ENCODE measurements around the gene JADE3.

JADE3 gene

GRCh38 chrX:47026198-47026597 lies 114.0 kb downstream of the JADE3 start:
- no peak for DNase-seq (ENCODE audit: low read depth in 2 of 2)

GRCh38 chrX:47030339-47030738 lies 118.1 kb downstream of the JADE3 start:
- DNase-seq (ENCODE audit: low read depth in 2 of 2) = no peak

GRCh38 chrX:47047989-47048388 lies 135.8 kb downstream of the JADE3 start:
- DNase-seq (ENCODE audit: low read depth in 2 of 2) = no peak

- DNase-seq (ENCODE audit: low read depth in 2 of 2) = no peak
Measured at GRCh38 chrX:47059142-47059874, 147.1 kb downstream of the JADE3 start.

GRCh38 chrX:47060708-47061107 lies 148.5 kb downstream of the JADE3 start:
- DNase-seq (ENCODE audit: low read depth in 2 of 2) = no peak

- DNase-seq (ENCODE audit: low read depth in 2 of 2) = no peak
Measured at GRCh38 chrX:47061238-47061919, 149.2 kb downstream of the JADE3 start.

- no peak for DNase-seq (ENCODE audit: low read depth in 2 of 2)
Measured at GRCh38 chrX:47063179-47063578, 151.0 kb downstream of the JADE3 start.

GRCh38 chrX:47068214-47068613 lies 156.0 kb downstream of the JADE3 start:
- no peak for DNase-seq (ENCODE audit: low read depth in 2 of 2)

GRCh38 chrX:47068720-47069119 lies 156.5 kb downstream of the JADE3 start:
- no peak for DNase-seq (ENCODE audit: low read depth in 2 of 2)

GRCh38 chrX:47078129-47079043 lies 166.2 kb downstream of the JADE3 start, which contains the start of gene RGN:
Gene RGN (plus strand): TSS chrX:47078443. CDS start chrX:47081145, 2,702 bp downstream.
- DNase-seq (ENCODE audit: low read depth in 2 of 2) = no peak

- DNase-seq (ENCODE audit: low read depth in 2 of 2) = no peak
Measured at GRCh38 chrX:47080215-47080914, 168.1 kb downstream of the JADE3 start.

GRCh38 chrX:47080915-47081236 lies 168.7 kb downstream of the JADE3 start:
- no peak for DNase-seq (ENCODE audit: low read depth in 2 of 2)

- no peak for DNase-seq (ENCODE audit: low read depth in 2 of 2)
Measured at GRCh38 chrX:47091149-47091775, 179.0 kb downstream of the JADE3 start.

- no peak for DNase-seq (ENCODE audit: low read depth in 2 of 2)
Measured at GRCh38 chrX:47093248-47093647, 181.0 kb downstream of the JADE3 start.

- DNase-seq (ENCODE audit: low read depth in 2 of 2) = no peak
Measured at GRCh38 chrX:47093860-47094259, 181.6 kb downstream of the JADE3 start.

- DNase-seq (ENCODE audit: low read depth in 2 of 2) = no peak
Measured at GRCh38 chrX:47097018-47097417, 184.8 kb downstream of the JADE3 start.

- DNase-seq (ENCODE audit: low read depth in 2 of 2) = no peak
Measured at GRCh38 chrX:47098338-47099094, 186.3 kb downstream of the JADE3 start.

GRCh38 chrX:47101206-47101605 lies 189.0 kb downstream of the JADE3 start:
- no peak for DNase-seq (ENCODE audit: low read depth in 2 of 2)

Measured in stimulated activated CD8-positive, alpha-beta memory T cell treated with anti-CD3 and anti-CD28 coated beads, Interleukin-7, amount 100 ng/mL, for 4 hours (primary cell).